CD4-positive, alpha-beta T cell treated with Interleukin-12 subunit alpha and Interleukin-12 subunit beta, for 1 hour (primary cell): ENCODE data around the gene NACAD.
A peak's percentile ranks its signal among the peaks of the same experiment; 100 is the strongest.

Experiments
- DNase-seq: peaks from one replicate; pipeline ENCODE4 v3.0.0-alpha.2; 2020

Gene NACAD

DNA sequence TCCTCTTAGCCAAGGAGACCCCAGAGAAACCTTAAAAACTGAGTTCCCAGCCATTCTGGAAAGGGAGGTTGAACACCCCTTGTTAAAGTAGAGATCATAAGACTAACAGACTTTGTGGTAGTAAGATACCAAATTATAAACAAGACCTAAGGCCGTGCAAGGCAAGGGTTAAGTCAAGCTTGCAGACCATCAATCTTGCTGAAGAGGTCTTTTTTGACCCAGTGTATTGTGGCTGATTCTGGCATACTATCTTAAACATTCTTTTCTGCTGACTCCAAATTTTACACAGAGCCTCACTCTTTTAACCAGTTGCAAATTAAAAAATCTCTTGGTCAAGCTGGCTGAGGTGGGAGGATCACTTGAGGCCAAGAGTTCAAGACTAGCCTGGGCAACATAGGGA, 23.9 kb upstream of the NACAD start:
- no peak for DNase-seq

- peak; percentile 94 for DNase-seq
Measured at GRCh38 chr7:45111298-45112223, 22.8 kb upstream of the NACAD start, which contains the start of gene TBRG4. TBRG4 (minus strand) TSS chr7:45111697; CDS start chr7:45109237, 2,460 bp downstream.

DNA sequence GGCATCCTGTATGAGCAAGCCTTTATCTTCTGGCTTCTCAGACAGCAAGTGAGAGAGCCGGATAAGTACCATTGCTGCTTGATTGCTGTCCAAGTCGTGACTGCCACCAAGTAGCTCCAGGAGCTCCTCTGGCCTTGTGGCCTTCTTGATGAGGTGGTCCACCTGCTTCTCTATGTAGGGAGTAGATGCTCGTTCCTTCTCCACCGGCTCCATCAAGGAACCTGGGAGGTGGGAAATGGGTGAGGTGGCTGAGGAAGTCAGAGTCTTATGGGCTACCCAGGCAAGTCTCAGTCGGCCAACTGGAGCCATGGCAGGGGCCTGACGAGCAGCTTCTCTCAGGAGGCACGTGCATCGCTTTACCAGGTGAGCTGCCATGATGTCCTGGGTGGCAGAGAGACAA, 20.1 kb upstream of the NACAD start:
- no peak for DNase-seq

GRCh38 chr7:45107356-45107755, 18.6 kb upstream of the NACAD start:
- DNase-seq = no peak

DNA sequence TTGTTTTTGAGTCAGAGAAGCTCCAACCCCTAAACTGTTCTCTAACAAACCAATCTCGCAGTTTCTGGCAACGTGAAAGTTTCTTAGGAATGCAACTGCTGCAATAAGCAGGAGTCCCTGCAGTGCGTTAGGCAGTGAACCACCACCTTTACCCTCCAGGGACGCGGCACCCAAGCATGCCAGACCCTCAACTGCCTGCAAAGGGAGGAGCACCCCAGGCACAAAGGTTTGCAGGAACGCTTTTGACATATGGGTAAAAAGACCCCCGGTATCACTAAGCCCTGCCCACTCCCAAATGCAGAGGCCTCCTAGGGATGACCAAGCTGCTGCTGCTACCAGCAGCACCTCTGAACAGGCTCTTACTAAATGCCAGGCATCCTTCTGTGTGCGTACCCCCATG, 18.1 kb upstream of the NACAD start:
- no peak for DNase-seq

DNA sequence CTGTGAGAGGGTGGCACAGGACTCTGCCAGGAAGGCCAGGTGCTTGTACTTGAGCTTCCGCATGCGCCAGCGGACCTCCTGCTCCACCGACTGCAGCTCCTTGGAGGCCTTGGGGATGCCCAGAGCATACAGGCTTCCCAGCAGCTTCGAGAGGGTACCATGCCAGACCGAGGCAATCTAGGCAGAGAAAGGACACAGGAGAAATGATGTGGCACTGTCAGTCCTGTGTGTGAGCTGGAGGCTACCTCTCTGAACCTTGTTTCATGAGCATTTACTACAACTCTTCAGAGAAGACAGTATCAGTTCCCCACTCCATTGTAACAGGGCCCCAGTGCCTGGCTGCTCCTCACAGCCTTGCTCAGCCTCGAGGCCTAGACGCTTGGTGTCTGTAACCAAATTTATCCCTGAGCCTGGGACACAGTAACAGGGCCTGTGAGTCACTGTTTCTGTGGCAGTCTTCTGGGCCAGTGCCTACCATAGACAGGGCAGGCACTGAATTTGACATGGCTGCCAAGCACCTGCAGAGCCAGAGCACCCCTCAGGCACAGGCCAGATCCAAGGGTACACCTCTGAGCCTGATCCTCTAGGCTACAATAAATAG, 16.9 kb upstream of the NACAD start:
- DNase-seq = no peak

DNA sequence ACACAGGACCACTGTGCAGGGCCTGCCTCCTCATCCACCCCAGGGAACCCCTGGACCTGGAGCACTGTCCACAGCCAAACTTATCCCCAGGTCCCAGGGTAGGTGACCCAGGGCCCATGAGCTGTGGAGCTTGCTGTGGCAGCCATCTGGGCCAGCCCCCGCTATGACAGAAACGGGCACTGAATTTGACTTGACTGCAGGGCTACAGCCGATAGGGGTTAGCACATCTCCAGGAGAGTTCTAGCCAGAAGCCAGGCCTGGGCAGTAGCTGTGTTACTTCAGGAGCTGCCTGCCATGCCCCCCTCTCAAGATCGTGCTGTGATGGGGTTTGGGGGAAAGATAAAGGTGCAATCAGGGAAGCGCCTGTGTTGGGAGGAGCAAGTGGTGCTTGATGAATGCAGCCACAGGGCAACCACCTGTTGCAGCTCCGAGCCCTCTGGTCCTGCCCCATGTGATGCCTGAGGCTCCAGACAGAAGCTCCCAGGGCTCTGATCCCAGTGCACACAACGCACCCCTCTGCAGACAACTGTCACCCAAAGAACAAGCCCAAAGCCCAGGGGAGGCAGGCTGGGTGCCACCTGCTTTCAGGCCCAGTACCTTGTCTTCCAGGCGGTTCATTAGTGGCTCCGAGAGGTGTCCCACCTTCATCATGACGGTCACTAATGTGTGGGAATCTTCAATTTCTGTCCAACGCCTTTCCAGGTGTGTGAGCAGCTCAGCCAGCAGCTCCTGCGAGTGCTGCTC, 16.2 kb upstream of the NACAD start:
- no peak for DNase-seq

GRCh38 chr7:45103958-45104843, 15.4 kb upstream of the NACAD start:
- no peak for DNase-seq

- DNase-seq = no peak
Measured at GRCh38 chr7:45102785-45103712, 14.3 kb upstream of the NACAD start.

- no peak for DNase-seq
Measured at GRCh38 chr7:45101748-45102147, 13.0 kb upstream of the NACAD start.

DNA sequence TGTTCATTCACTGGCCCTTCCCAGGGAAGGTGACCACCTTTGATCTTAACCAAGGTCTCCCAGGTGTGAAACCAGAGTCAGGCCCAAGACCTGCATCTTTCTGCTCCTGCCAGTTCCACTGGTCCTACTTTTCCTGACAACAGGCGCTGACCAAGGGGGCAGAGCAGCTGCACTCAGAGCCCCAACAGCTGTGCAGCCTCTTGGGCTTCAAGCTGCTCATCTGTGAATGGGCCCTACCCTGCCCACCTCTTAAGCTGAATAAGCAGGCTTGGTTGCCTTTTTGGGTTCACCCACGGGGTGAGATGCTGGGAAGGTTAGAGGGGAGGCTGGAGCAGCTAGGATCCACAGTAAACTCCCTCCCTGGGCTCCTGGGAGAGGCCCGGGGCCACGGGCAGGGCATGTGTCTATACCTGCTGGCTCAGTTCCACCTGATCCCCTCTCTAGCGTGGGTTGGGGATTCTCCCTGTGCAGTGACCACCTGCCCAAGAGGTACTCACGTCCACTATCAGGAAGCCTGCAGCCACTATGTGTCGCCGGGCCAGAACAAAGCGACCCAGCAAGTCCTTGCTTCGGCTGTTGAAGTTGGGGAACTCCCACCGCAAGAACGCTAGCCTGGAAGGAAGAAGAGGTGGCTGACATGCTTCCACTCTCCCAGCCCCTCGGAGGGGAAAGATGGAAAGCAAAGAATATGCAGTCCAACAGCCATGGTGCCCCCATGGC, 12.2 kb upstream of the NACAD start:
- DNase-seq = no peak

DNA sequence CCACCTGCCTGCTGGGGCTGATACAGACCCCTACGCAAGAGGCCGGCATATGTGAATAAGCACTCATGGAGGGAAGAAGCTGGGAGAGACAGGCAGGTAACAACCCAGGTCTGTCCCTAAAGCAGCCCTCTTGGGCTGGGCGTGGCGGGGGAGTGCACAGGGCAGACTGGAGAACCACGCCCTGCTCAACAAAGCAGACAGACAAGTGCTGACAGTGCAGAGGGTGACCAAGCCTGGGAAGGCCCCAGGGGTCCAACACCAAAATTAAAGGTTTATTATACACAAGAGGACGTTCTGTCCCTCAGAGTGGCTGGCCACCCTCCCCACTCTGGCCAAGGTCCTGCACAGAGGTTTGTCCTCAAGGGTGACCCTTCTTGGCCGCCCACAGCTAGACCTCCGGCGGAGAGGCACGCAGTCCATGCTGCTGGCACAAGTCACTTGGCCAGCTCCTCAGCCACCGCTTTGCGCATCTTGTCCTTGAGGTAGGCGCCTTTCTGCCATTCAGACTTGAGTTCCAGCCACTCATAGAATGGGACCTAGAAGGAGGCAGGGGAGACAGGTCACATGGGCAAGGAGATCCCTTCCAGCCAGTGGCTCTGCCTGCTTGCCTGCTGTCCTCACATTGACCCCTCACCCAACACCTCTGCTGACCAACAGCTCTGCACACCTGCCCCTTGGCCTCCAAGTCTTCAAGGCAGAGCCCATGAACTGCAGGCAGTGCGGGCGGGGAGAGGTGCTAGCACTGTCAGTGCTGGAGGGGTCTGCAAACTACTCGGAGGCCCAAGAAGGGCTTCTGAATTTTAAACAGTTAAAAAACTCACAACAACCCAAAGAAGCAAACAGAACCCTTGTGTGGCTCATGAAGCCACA, 11.4 kb upstream of the NACAD start:
- DNase-seq = no peak

- no peak for DNase-seq
Measured at GRCh38 chr7:45098983-45099839, 10.4 kb upstream of the NACAD start.

- no peak for DNase-seq
Measured at GRCh38 chr7:45092931-45093235, 4.1 kb upstream of the NACAD start.

DNA sequence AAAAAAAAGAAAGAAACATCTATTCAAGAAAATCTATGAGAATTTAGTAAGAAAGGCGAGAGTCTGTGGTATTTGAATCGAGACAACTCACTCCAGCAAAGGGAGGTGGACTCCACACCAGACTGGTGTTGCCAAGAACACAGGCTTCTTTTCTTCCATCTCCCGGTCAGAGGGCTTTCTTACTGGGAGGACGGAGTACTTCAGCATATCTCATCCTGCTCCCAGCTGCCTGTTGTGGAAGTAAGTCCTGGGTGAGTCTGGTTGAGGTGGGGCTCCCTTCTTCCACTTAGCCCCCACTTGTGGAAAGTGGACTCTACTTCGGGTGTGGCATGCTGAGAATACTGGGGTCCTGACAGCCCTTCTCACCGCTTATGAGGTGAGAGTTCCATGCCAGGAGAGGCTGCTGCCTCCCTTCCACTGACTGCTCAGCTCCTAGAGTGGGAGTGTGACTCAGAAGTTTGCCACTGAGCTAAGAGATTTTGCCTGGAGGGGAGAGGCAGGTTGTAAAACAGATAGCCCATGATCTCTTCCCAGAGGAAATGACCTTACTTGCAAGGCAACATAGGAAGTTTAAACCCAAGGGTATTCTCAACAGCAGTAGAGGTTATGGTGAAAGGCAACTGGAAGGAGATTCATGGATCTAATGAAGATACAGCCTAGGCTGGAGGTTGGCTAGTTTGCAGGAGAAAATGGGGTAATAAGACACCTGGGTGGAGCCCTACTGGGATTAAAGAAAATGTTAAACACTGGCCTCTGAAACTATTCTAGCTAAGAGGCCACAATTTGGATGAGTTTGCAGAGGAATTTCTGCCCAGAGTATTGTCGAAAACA, 3.5 kb upstream of the NACAD start:
- DNase-seq = no peak

DNA sequence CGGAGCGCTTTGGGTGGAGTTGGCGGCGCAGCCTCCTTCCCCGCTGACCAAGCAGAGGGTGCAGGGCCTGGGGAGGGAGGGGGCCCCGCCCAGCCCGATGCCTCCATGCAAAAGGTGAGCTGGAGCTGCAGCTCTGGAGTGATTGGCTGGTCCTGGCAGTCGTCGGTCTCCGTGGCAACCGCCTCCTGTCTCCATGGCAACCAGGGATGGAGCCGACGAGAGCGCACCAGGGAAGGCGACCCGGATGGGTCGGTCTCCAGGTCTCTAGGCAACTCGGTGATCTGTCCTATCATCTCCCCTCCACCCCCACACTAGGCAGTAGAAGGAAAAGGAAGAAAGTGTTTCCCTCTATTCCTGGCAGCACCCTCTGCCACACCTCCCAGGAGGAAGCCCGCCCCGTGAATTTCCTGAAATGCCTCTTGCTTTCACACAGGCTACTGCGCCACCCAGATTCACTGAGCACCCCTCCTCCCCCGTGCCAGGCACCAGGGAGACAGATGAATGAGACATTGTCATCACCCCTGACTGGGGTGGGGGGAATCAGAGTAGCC, 647 bp upstream of the NACAD start:
- peak; percentile 72 for DNase-seq

- DNase-seq = no peak
Measured at GRCh38 chr7:45088146-45088701, 545 bp downstream of the NACAD start.
